Measurements from ENCODE around the gene FLRT3.

The FLRT3 gene

DNA sequence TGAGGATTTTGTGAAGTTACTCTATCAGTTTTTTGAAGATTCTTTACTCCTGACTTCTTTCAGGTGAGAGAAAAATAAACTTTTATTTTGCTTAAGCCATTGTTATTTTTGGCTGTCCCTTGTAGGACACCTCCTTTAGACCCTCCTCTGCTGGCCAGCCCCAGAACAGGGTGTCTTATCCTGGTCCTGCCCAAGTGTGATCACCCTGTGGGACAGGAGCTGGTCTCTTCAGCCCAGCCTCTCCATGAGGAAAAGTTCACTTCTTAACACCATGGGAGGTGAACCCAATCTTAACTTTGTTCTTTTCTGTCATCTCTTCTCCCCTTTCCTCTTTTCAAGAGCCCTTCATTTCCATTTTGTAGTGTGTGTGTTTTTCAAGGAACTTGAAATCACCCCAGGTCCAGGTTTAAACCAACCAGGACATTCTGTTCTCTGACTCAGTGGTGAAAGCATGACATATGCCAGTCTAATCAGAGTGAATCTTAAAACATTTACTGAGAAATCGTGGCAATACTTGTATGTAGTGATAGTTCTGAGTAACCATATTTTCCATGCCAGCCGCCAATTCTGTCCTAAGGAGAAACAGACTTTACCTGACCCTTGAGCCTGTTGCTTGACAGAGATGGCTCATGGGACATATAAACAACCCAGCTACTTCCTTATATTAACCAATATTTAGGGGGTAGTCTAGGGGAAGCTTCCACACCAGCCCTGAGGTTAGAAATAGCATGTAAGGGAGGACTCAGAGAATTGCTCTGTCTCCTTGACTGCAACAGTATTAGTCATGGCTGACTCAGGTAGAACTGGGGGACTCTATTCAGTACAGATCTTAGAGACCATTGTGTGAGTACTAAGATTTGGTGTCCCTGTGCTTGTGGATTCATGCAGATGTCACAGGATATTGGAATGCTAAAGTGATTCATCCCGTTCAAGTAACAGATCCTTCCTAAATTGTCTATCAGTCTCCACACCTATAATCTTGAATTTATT, 48.8 kb downstream of the FLRT3 start:
- Histone ChIP-seq H3K36me3 (no peaks in the 10 kb centered on the region), H3K4me3 (ENCODE audit: low read depth, low read length) (no peak overlapping the region), H3K27me3 (ENCODE audit: insufficient read depth, low read depth, severe bottlenecking) (no peaks in the 10 kb centered on the region), H3K9me3 (ENCODE audit: severe bottlenecking) (no peaks in the 10 kb centered on the region), H3K27ac (no peak overlapping the region)
- DNase-seq = no peak
- TF ChIP-seq, protein P1, sequence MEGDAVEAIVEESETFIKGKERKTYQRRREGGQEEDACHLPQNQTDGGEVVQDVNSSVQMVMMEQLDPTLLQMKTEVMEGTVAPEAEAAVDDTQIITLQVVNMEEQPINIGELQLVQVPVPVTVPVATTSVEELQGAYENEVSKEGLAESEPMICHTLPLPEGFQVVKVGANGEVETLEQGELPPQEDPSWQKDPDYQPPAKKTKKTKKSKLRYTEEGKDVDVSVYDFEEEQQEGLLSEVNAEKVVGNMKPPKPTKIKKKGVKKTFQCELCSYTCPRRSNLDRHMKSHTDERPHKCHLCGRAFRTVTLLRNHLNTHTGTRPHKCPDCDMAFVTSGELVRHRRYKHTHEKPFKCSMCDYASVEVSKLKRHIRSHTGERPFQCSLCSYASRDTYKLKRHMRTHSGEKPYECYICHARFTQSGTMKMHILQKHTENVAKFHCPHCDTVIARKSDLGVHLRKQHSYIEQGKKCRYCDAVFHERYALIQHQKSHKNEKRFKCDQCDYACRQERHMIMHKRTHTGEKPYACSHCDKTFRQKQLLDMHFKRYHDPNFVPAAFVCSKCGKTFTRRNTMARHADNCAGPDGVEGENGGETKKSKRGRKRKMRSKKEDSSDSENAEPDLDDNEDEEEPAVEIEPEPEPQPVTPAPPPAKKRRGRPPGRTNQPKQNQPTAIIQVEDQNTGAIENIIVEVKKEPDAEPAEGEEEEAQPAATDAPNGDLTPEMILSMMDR (IDR thresholded peaks at IDR 0.05; ENCODE audit: low read depth, low read length) = no peak

DNA sequence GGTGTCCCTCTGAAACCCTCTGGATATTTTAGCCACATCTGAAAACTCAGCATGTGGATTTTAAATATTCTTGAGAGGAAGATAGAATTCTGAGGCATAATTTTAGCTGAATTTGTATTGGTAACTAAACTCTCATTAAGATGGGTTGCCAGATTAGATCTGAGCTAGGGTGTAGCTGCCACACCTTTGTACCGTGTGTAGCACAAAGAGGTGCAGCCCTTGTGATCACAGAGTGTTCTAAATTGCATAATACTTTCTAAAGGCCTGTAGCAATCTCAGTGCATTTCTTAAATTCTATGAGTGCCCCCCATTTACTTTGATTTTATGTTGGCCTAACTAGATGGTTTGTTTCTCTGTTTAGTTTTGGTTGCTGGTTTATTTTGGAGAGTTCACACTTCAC, 53.0 kb downstream of the FLRT3 start:
- TF ChIP-seq, protein P1 (IDR thresholded peaks at IDR 0.05; ENCODE audit: low read depth, low read length) = no peak
- DNase-seq = no peak
- H3K36me3 ChIP-seq = no peaks in the 10 kb centered on the region
- no peaks in the 10 kb centered on the region for H3K27me3 ChIP-seq (ENCODE audit: insufficient read depth, low read depth, severe bottlenecking)
- H3K9me3 ChIP-seq (ENCODE audit: severe bottlenecking) = no peaks in the 10 kb centered on the region
- no peak overlapping the region for H3K27ac ChIP-seq
- H3K4me3 ChIP-seq (ENCODE audit: low read depth, low read length) = no peak overlapping the region

DNA sequence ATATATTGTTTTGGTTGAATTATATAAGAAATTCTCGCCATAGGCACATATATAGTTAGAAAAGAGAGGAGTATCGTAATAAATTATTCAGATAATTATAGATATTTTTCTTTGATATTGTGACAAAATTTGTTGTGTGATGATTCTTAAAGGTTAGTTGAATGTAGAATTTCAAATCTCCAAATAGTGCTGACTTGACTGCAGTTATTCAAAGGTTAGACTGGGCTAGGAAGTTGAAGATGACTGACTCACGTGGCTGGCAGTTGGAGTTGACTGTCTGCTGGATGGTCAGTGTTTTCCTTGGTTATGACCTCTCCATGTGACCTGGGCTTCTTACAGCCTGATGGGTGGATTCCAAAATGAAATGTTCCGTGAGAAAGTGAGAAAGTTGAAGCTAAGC, 55.3 kb downstream of the FLRT3 start:
- H3K4me3 ChIP-seq (ENCODE audit: low read depth, low read length) = no peak overlapping the region
- H3K36me3 ChIP-seq = no peaks in the 10 kb centered on the region
- H3K27me3 ChIP-seq (ENCODE audit: insufficient read depth, low read depth, severe bottlenecking) = no peaks in the 10 kb centered on the region
- H3K9me3 ChIP-seq (ENCODE audit: severe bottlenecking) = no peaks in the 10 kb centered on the region
- TF ChIP-seq, protein P1 (IDR thresholded peaks at IDR 0.05; ENCODE audit: low read depth, low read length) = no peak
- no peak overlapping the region for H3K27ac ChIP-seq
- no peak for DNase-seq

Measured in WERI-Rb-1 (cell line).